ENCODE data around the gene PLIN3. TPM values are rescaled to one million over a fixed set of nuclear protein-coding genes. Genes with fewer than 3 reads are reported as not detected.
"Not testable (repeated sequence)": the region's sequence is repeated elsewhere in the genome, so short reads cannot be mapped to it uniquely, and the experiment has no call there.

The PLIN3 gene
- total RNA-seq, 4 donors from 2014 or later = 67.3 to 173 (median 147) TPM

- H3K4me1 ChIP-seq = peaks cover 0 to 7% (median 0%) of the 10 kb centered on the region in 3 donors
- WGBS, 2 donors = 64 to 79% methylated on average over 4 to 6 of the region's 6 CpGs
- DNase-seq = no peak
- no peak overlapping the region for H3K4me3 ChIP-seq
- H3K27ac ChIP-seq = no peak overlapping the region
- H3K36me3 ChIP-seq = peaks cover 0 to 55% (median 0%) of the 10 kb centered on the region in 3 donors
- intact Hi-C loops (cut with DNase I) = no loop called here
- no peak for TF ChIP-seq POLR2A (IDR thresholded peaks at IDR 0.05)
- no peak for TF ChIP-seq CTCF (IDR thresholded peaks at IDR 0.05)
- H3K9me3 ChIP-seq = no peaks in the 10 kb centered on the region
- no peaks in the 10 kb centered on the region for H3K27me3 ChIP-seq
These were observed 43.9 kb downstream of the PLIN3 start for GRCh38 chr19:4823577-4823976.

GRCh38 chr19:4822354-4822753 lies 45.1 kb downstream of the PLIN3 start:
- DNase-seq; H3K4me1 ChIP-seq; intact Hi-C loops (cut with DNase I); H3K9me3 ChIP-seq; H3K4me3 ChIP-seq; H3K27ac ChIP-seq; H3K27me3 ChIP-seq: not testable (repeated sequence)
- 93 to 96% methylated on average over 1 to 7 of the region's 7 CpGs for WGBS, 2 donors
- H3K36me3 ChIP-seq = peaks cover 7 to 68% (median 10%) of the 10 kb centered on the region in 3 donors

GRCh38 chr19:4821265-4821664 lies 46.2 kb downstream of the PLIN3 start:
- H3K27ac ChIP-seq = no peak overlapping the region
- peaks cover 10 to 76% (median 12%) of the 10 kb centered on the region in 3 donors for H3K36me3 ChIP-seq
- H3K4me1 ChIP-seq = peaks cover 0 to 2% (median under 1%) of the 10 kb centered on the region in 3 donors
- no peaks in the 10 kb centered on the region for H3K27me3 ChIP-seq
- no peak overlapping the region for H3K4me3 ChIP-seq
- TF ChIP-seq POLR2A (IDR thresholded peaks at IDR 0.05) (no peak), CTCF (IDR thresholded peaks at IDR 0.05) (no peak)
- WGBS, 2 donors = 68 to 90% methylated on average over 4 of the region's 4 CpGs
- intact Hi-C loops (cut with DNase I) = no loop called here
- no peaks in the 10 kb centered on the region for H3K9me3 ChIP-seq
- DNase-seq = no peak

- DNase-seq = no peak
- Histone ChIP-seq H3K36me3 (peaks cover 10 to 50% (median 12%) of the 10 kb centered on the region in 3 donors), H3K4me3 (no peak overlapping the region), H3K27ac (no peak overlapping the region), H3K9me3 (no peaks in the 10 kb centered on the region), H3K27me3 (no peaks in the 10 kb centered on the region), H3K4me1 (peaks cover 10 to 32% (median 19%) of the 10 kb centered on the region in 3 donors)
- intact Hi-C loops (cut with DNase I) = no loop called here
- 84 to 88% methylated on average over 5 to 13 of the region's 32 CpGs for WGBS, 2 donors
- TF ChIP-seq POLR2A (IDR thresholded peaks at IDR 0.05) (no peak), CTCF (IDR thresholded peaks at IDR 0.05) (no peak)
These were observed 49.8 kb downstream of the PLIN3 start for GRCh38 chr19:4817467-4818277.

GRCh38 chr19:4816950-4817278 lies 50.6 kb downstream of the PLIN3 start:
- WGBS, 2 donors = 94 to 95% methylated on average over 10 to 14 of the region's 16 CpGs
- H3K9me3 ChIP-seq = no peaks in the 10 kb centered on the region
- H3K27ac ChIP-seq = no peak overlapping the region
- no peak for DNase-seq
- peaks cover 10 to 44% (median 12%) of the 10 kb centered on the region in 3 donors for H3K36me3 ChIP-seq
- intact Hi-C loops (cut with DNase I) = no loop called here
- peaks cover 18 to 39% (median 22%) of the 10 kb centered on the region in 3 donors for H3K4me1 ChIP-seq
- TF ChIP-seq CTCF (IDR thresholded peaks at IDR 0.05) = no peak
- TF ChIP-seq POLR2A (IDR thresholded peaks at IDR 0.05) = no peak
- H3K4me3 ChIP-seq = no peak overlapping the region
- no peaks in the 10 kb centered on the region for H3K27me3 ChIP-seq

Measured in esophagus squamous epithelium (tissue), 5 donors.